K562 (cell line): ENCODE measurements around the gene CAPN10. TPM values are rescaled to one million over a fixed set of nuclear protein-coding genes. Genes with fewer than 3 reads are reported as not detected.

Experiments
- ATAC-seq: fragments of 200-7000 bp; cut with Tn5 transposase; 3 replicates; pipeline ENCODE4 v1.9.1; 2020; ENCODE audit warnings: moderate library complexity
- BruUV-seq: library from RNA; stranded (reverse); fragments of 400-500 nt; replicated peaks from 2 replicates; lab custom pipeline; 2021; lab: Mats Ljungman, UMichigan
- CTCF ChIA-PET: fragments of 300-600 bp; formaldehyde crosslinking; extraction: SDS; loops from one replicate; lab custom pipeline; 2021; ENCODE audit warnings: low intra/inter-chr PET ratio; lab: Yijun Ruan, JAX
- POLR2A ChIA-PET: fragments of 300-600, 350-650 bp; sonication (Branson Sonifier 250); formaldehyde crosslinking; extraction: SDS; loops from one replicate; lab custom pipeline; 2021; ENCODE audit warnings: antibody characterized with exemption, inconsistent platforms; lab: Yijun Ruan, JAX
- DNase-seq, 4 experiments: peaks; one replicate each; pipeline versions ENCODE4 v3.0.0 to v3.0.0-alpha.2; 2011 to 2018; ENCODE audit warnings: low spot score in 3 of 4, mixed read lengths in 3 of 4; ENCODE audit errors: extremely low read depth in 1 of 4
- FAIRE-seq: peaks from 2 replicates; lab custom pipeline; 2011; peaks lifted over from hg19 to GRCh38; lab: Jason Lieb, UNC
- H2AFZ ChIP-seq: 2 replicates; pipeline ENCODE4 v1.6.0; 2011; ENCODE audit warnings: low read depth, low read length, control low read depth, inconsistent platforms
- H3K27ac ChIP-seq: fragments of 200-600 bp; 3 replicates; pipeline ENCODE4 v1.8.0; 2011; ENCODE audit warnings: low read depth, mild to moderate bottlenecking, control low read depth, inconsistent platforms, low read length, moderate library complexity, mixed read lengths; ENCODE audit errors: extremely low read depth
- H3K27me3 ChIP-seq, 2 experiments: fragments of 300-600 bp in 1 of 2; 2 replicates in 1 of 2; 3 replicates in 1 of 2; pipeline versions ENCODE4 v1.6.0 to v1.8.0; 2011; ENCODE audit warnings: inconsistent platforms in 2 of 2, low read length in 2 of 2, mild to moderate bottlenecking in 1 of 2, mixed read lengths in 1 of 2, moderate library complexity in 1 of 2; ENCODE audit not compliant: control insufficient read depth in 2 of 2, insufficient read depth in 2 of 2
- H3K36me3 ChIP-seq: fragments of 300-600 bp; 3 replicates; pipeline ENCODE4 v1.8.0; 2011; ENCODE audit warnings: mild to moderate bottlenecking, low read length, inconsistent platforms; ENCODE audit not compliant: control insufficient read depth, insufficient read depth
- H3K4me1 ChIP-seq, 2 experiments: fragments of 200-600 bp in 1 of 2; replicated peaks in 1 of 2; 2 replicates in 1 of 2; 3 replicates in 1 of 2; pipeline versions ENCODE4 v1.5.1 to v1.8.0; 2011; ENCODE audit warnings: inconsistent platforms in 2 of 2, low read length in 2 of 2, mild to moderate bottlenecking in 1 of 2, mixed read lengths in 1 of 2, moderate library complexity in 1 of 2; ENCODE audit not compliant: control insufficient read depth in 2 of 2, insufficient read depth in 2 of 2
- H3K4me2 ChIP-seq: 2 replicates; pipeline ENCODE4 v1.6.1; 2011; ENCODE audit warnings: low read length, control low read depth, inconsistent platforms, mixed read lengths; ENCODE audit not compliant: insufficient read depth
- H3K4me3 ChIP-seq: fragments of 200-600 bp; sonication (generic), shearing (Covaris generic); 2 replicates; pipeline ENCODE4 v1.5.1; 2016; ENCODE audit warnings: control low read depth, inconsistent platforms
- H3K79me2 ChIP-seq: fragments of 200-600 bp; 3 replicates; pipeline ENCODE4 v1.8.0; 2011; ENCODE audit warnings: low read length, inconsistent platforms; ENCODE audit not compliant: control insufficient read depth, insufficient read depth
- H3K9ac ChIP-seq, 2 experiments: 2 replicates each; pipeline versions ENCODE4 v1.6.0 to v1.6.1; 2011; ENCODE audit warnings: low read depth in 2 of 2, low read length in 2 of 2, control low read depth in 1 of 2, inconsistent platforms in 1 of 2, mild to moderate bottlenecking in 1 of 2, mixed read lengths in 1 of 2; ENCODE audit not compliant: insufficient read depth in 1 of 2
- H3K9me1 ChIP-seq: one replicate; pipeline ENCODE4 v1.6.0; 2011; ENCODE audit warnings: inconsistent platforms, mild to moderate bottlenecking, low read length, moderate library complexity; ENCODE audit not compliant: control insufficient read depth, insufficient read depth
- H3K9me3 ChIP-seq: replicated peaks from 2 replicates; pipeline ENCODE4 v1.5.1; 2011; ENCODE audit warnings: low read depth, low read length, inconsistent platforms; ENCODE audit not compliant: control insufficient read depth, insufficient read depth
- H4K20me1 ChIP-seq: replicated peaks from 2 replicates; pipeline ENCODE4 v1.6.1; 2011; ENCODE audit warnings: low read length, inconsistent platforms, mixed read lengths; ENCODE audit not compliant: control insufficient read depth, insufficient read depth
- HDAC3 ChIP-seq: fragments of 450-650 bp; IDR thresholded peaks from 2 replicates; pipeline ENCODE4 v1.6.1; 2018; ENCODE audit warnings: borderline replicate concordance, mild to moderate bottlenecking, moderate library complexity; ENCODE audit not compliant: partially characterized antibody
- HSF4 ChIP-seq: fragments of 250-450 bp; sonication (Bioruptor Pico); IDR thresholded peaks from 2 replicates; pipeline ENCODE4 v2.1.2; 2022; ENCODE audit warnings: mild to moderate bottlenecking, moderate library complexity, borderline replicate concordance
- KHSRP ChIP-seq: fragments of 450-650 bp; IDR thresholded peaks from 2 replicates; pipeline ENCODE4 v1.6.1; 2017
- KLF13 ChIP-seq: fragments of 450-650 bp; IDR thresholded peaks from 2 replicates; pipeline ENCODE4 v1.6.1; 2016; ENCODE audit warnings: missing genetic modification characterization, low read depth, mild to moderate bottlenecking, missing compliant biosample characterization, moderate library complexity, borderline replicate concordance
- MYC ChIP-seq, 2 experiments: fragments of 250-450 bp in 1 of 2; sonication (Bioruptor Pico) in 1 of 2; IDR thresholded peaks; 2 replicates each; pipeline versions ENCODE4 v1.5.1 to v1.6.1; 2012 to 2021; ENCODE audit warnings: low read depth in 2 of 2, borderline replicate concordance in 1 of 2, improper control_type of control experiment in 1 of 2, low read length in 1 of 2, mild to moderate bottlenecking in 1 of 2, moderate library complexity in 1 of 2
- NRF1 ChIP-seq, 2 experiments: fragments of 450-650 bp; IDR thresholded peaks in 1 of 2; conservative IDR thresholded peaks in 1 of 2; 2 replicates each; pipeline ENCODE4 v1.6.1; 2014; ENCODE audit warnings: mild to moderate bottlenecking in 2 of 2
- ZBTB17 ChIP-seq: fragments of 450-650 bp; formaldehyde crosslinking; IDR thresholded peaks from 2 replicates; pipeline ENCODE4 v1.4.0; 2020; ENCODE audit warnings: mild to moderate bottlenecking
- WGBS: fragments of 100-300 bp; shearing (Covaris generic); methylation state at CpG from one replicate; pipeline ENCODE4 v1.1.6; 2016; ENCODE audit warnings: low coverage, mixed read lengths; ENCODE audit not compliant: insufficient coverage; ENCODE audit errors: missing lambda C conversion rate; 5-methylcytosine and 5-hydroxymethylcytosine counted together
- in situ Hi-C: fragments of 300-500 bp; cut with MboI; formaldehyde crosslinking; loops from 4 replicates; pipeline ENCODE4 v1.15.0; 2018; ENCODE audit warnings: inconsistent platforms, mixed read lengths
- intact Hi-C: fragments of 100-400 bp; cut with micrococcal nuclease; formaldehyde crosslinking; loops from 2 replicates; pipeline ENCODE4 v1.14.2; 2022
- polyA plus RNA-seq, 8 experiments: library from polyadenylated mRNA; depleted of rRNA in 4 of 8; stranded (reverse) in 5 of 8; unstranded in 3 of 8; fragments of >200 nt; fragmentation: Nextera tagmentation in 2 of 8; fragmentation: Illumina TruSeq in 1 of 8; extraction: Ambion mirVana in 2 of 8; extraction: Trizol in 1 of 8; gene quantifications; 2 replicates each; pipeline versions ENCODE4 v1.2.1 to v1.2.3, GENCODE V29; 2011 to 2014; ENCODE audit warnings: inconsistent platforms in 1 of 8, missing spikeins in 1 of 8
- total RNA-seq, 7 experiments: library from RNA; depleted of rRNA in 6 of 7; stranded (reverse); fragments of >200 nt in 6 of 7; fragmentation: Illumina TruSeq in 2 of 7; extraction: Trizol in 2 of 7; gene quantifications; 2 replicates each; pipeline versions ENCODE4 v1.2.1 to v1.2.3, GENCODE V29; 2011 to 2021; ENCODE audit warnings: low replicate concordance in 1 of 7
- TF ChIP-seq, protein P1 (sequence below): fragments of 250-450 bp; sonication (Bioruptor Pico); IDR thresholded peaks from 2 replicates; pipeline ENCODE4 v1.5.0; 2021; ENCODE audit warnings: mild to moderate bottlenecking, moderate library complexity

The CAPN10 gene
- total and polyA plus RNA-seq, 9 of the 15 experiments (the other 6 are each of a cell fraction or from before 2014, with no cell fraction given): 0.08 to 26.1 (median 8.4) TPM

DNA sequence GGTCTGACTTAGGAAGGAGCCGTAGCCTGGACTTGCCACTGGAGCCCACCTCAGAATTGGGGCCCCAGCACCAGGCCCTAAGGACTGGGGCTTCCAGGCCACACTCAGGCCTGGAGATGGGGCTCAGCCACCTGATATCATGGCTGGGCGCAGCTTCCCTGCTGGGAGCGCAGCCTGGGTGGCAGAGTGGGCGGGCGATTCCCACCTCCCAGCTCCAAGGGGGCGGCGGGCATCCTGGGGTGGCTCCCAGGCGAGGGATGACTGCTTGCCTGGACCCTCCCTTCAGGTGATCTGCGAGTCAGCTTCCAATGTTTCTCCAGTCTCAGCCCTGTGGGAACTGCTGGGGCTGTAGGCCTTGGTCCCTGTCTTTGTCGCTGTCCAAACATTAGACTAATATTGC lies 58.8 kb downstream of the CAPN10 start:
- intact Hi-C loops: no loop called here
- H3K9me3 ChIP-seq: no peaks in the 10 kb centered on the region
- ATAC-seq (no peak), DNase-seq (no peak), FAIRE-seq (no peak)
- POLR2A ChIA-PET: no interaction called here
- H3K4me2 ChIP-seq: no peak overlapping the region
- no peak overlapping the region for H2AFZ ChIP-seq
- no peaks in the 10 kb centered on the region for H3K9me1 ChIP-seq
- WGBS: 0% methylated on average over 2 of the region's 10 CpGs
- H3K36me3 ChIP-seq: no peaks in the 10 kb centered on the region
- H3K9ac ChIP-seq: no peak overlapping the region
- no TSS peak for BruUV-seq
- no peak for TF ChIP-seq HSF4
- TF ChIP-seq ZBTB17 (CRISPR knock-in tag): no peak
- TF ChIP-seq KLF13 (tag): no peak
- TF ChIP-seq MYC (IDR thresholded peaks at IDR 0.05; ENCODE audit: low read depth, low read length): no peak
- no peak for TF ChIP-seq MYC (CRISPR knock-in tag; IDR thresholded peaks at IDR 0.05; ENCODE audit: borderline replicate concordance, low read depth)
- TF ChIP-seq, protein P1, sequence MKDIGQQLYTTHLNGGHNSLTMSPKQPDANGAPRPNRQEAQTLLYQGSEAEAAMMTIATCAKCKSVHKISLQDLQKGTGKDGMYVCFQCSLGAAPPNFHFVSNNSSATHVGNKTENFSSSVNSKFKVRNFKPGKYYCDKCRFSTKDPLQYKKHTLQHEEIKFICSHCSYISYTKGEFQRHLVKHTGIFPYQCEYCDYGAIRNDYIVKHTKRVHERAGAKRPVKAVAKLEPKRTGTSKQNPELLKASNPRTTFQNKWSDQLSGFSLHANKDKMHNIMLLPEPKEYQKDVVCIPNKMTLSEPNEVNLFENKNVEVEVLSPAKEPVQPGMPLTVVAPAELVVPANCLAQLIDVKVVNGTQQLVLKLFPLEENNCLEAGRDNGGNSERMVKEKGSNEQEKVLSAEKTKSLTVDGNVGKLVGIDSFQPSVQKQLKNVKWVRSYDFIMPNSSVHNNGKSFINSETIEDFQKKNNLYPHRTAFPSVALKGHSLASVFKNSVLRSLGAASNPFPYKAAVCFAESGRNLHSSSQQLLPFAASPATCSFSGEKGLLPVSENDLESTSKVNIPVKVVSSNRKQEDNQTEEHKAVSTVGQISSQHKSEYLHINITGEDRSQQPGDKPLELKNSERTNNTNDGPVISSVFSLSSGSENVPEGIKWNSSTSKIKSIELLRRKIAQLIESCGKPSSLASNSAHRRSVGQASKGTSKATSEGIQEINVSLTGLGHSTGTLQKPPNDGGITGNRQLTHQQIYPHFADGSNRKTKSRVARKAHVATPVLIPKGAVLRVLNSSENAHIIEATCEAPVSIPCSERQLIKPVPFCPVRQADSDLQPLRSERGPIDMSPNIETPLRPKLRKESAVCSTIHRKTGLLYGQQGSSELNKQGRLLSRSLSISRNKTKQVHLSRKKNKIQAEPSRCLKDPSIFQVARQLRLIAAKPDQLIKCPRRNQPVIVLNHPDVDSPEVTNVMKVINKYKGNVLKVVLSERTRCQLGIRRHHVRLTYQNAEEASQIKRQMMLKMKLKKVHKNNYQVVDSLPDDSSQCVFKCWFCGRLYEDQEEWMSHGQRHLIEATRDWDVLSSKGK (CRISPR knock-in tag): no peak
- TF ChIP-seq NRF1 (conservative IDR thresholded peaks at IDR 0.05 in 1 of 2, IDR thresholded peaks at IDR 0.05 in 1 of 2): no peak
- TF ChIP-seq KHSRP: no peak
- TF ChIP-seq HDAC3: no peak
- CTCF ChIA-PET: no interaction called here
- in situ Hi-C loops: no loop called here
- H3K4me1 ChIP-seq: peaks cover 0 to 7% of the 10 kb centered on the region in 2 experiments; a peak in 1 of 5 replicates
- H3K27ac ChIP-seq: no peak overlapping the region
- H4K20me1 ChIP-seq: no peaks in the 10 kb centered on the region
- H3K27me3 ChIP-seq: peaks cover 12 to 57% of the 10 kb centered on the region in 2 experiments; a peak in 4 of 5 replicates
- no peaks in the 10 kb centered on the region for H3K79me2 ChIP-seq
- H3K4me3 ChIP-seq: no peak overlapping the region
